DMS79 treated with DMSO at 0.1 percent for 48 hours (cell line): Measurements from ENCODE around the gene SEL1L3.
"Not testable (repeated sequence)": the region's sequence is repeated elsewhere in the genome, so short reads cannot be mapped to it uniquely, and the experiment has no call there.

Experiments used
- DNase-seq: peaks from one replicate; lab custom pipeline; 2025; lab: John Stamatoyannopoulos, UW

Gene SEL1L3

GRCh38 chr4:25862411-25863346, at the start of gene SEL1L3:
Gene SEL1L3 (minus strand): TSS chr4:25862988. CDS start chr4:25862836, 152 bp downstream.
- DNase-seq: no peak

- no peak for DNase-seq
These were observed 48.6 kb upstream of the SEL1L3 start for GRCh38 chr4:25911356-25911755.

- no peak for DNase-seq
These were observed 45.7 kb upstream of the SEL1L3 start for GRCh38 chr4:25908491-25908901.

GRCh38 chr4:25906113-25906512, 43.3 kb upstream of the SEL1L3 start:
- DNase-seq: not testable (repeated sequence)

- DNase-seq: no peak
These were observed 42.6 kb upstream of the SEL1L3 start for GRCh38 chr4:25905371-25905770.

GRCh38 chr4:25904748-25905082, 41.9 kb upstream of the SEL1L3 start:
- DNase-seq: no peak

GRCh38 chr4:25903900-25904747, 41.3 kb upstream of the SEL1L3 start:
- peak; percentile 6 for DNase-seq

- no peak for DNase-seq
These were observed 38.2 kb upstream of the SEL1L3 start for GRCh38 chr4:25901030-25901430.

- DNase-seq: no peak
These were observed 37.5 kb upstream of the SEL1L3 start for GRCh38 chr4:25900310-25900709.

GRCh38 chr4:25896776-25897539, 34.2 kb upstream of the SEL1L3 start:
- no peak for DNase-seq

GRCh38 chr4:25892796-25893195, 30.0 kb upstream of the SEL1L3 start:
- no peak for DNase-seq

GRCh38 chr4:25890571-25891485, 28.0 kb upstream of the SEL1L3 start:
- DNase-seq: peak; percentile 38

- no peak for DNase-seq
These were observed 27.1 kb upstream of the SEL1L3 start for GRCh38 chr4:25889589-25890503.

GRCh38 chr4:25888781-25889180, 26.0 kb upstream of the SEL1L3 start:
- DNase-seq: no peak

- DNase-seq: no peak
These were observed 21.4 kb upstream of the SEL1L3 start for GRCh38 chr4:25884031-25884782.

GRCh38 chr4:25883565-25883964, 20.8 kb upstream of the SEL1L3 start:
- DNase-seq: no peak

GRCh38 chr4:25882226-25882625, 19.4 kb upstream of the SEL1L3 start:
- no peak for DNase-seq

- DNase-seq: no peak
These were observed 18.4 kb upstream of the SEL1L3 start for GRCh38 chr4:25881193-25881592.

- no peak for DNase-seq
These were observed 17.3 kb upstream of the SEL1L3 start for GRCh38 chr4:25879991-25880651.
